Mesenchymal stem cell (in vitro differentiated cells and primary cell): ENCODE measurements around the gene CSTB.

Experiments used
- DNase-seq: peaks from one replicate; pipeline ENCODE4 v3.0.0-alpha.2; 2013
- H2AFZ ChIP-seq: one replicate; pipeline ENCODE4 v1.6.1; 2013; ENCODE audit warnings: low read depth, mild to moderate bottlenecking, control low read depth, inconsistent platforms, low read length, moderate library complexity
- H2AK5ac ChIP-seq: 2 replicates; pipeline ENCODE4 v1.6.1; 2013; ENCODE audit warnings: low read length, moderate library complexity, mild to moderate bottlenecking, inconsistent platforms; ENCODE audit not compliant: severe bottlenecking
- H2BK120ac ChIP-seq: one replicate; pipeline ENCODE4 v1.6.1; 2013; ENCODE audit warnings: low read depth, mild to moderate bottlenecking, inconsistent platforms, low read length, moderate library complexity
- H2BK12ac ChIP-seq, 2 experiments: one replicate each; pipeline ENCODE4 v1.6.1; 2013; ENCODE audit warnings: inconsistent platforms in 2 of 2, low read length in 2 of 2, mild to moderate bottlenecking in 2 of 2, moderate library complexity in 2 of 2, control low read depth in 1 of 2
- H2BK15ac ChIP-seq: one replicate; pipeline ENCODE4 v1.6.1; 2013; ENCODE audit warnings: mild to moderate bottlenecking, low read depth, inconsistent platforms; ENCODE audit not compliant: poor library complexity, severe bottlenecking
- H2BK5ac ChIP-seq: 2 replicates; pipeline ENCODE4 v1.6.1; 2013; ENCODE audit warnings: low read depth, mild to moderate bottlenecking, low read length, control low read depth, inconsistent platforms; ENCODE audit not compliant: poor library complexity, severe bottlenecking
- H3K14ac ChIP-seq, 2 experiments: one replicate each; pipeline ENCODE4 v1.6.1; 2013; ENCODE audit warnings: inconsistent platforms in 2 of 2, low read length in 2 of 2, control low read depth in 1 of 2, mild to moderate bottlenecking in 1 of 2, moderate library complexity in 1 of 2
- H3K18ac ChIP-seq, 2 experiments: one replicate each; pipeline ENCODE4 v1.6.1; 2013; ENCODE audit warnings: inconsistent platforms in 2 of 2, low read length in 2 of 2, control low read depth in 1 of 2, low read depth in 1 of 2, mild to moderate bottlenecking in 1 of 2
- H3K23ac ChIP-seq, 2 experiments: one replicate each; pipeline ENCODE4 v1.6.1; 2013; ENCODE audit warnings: inconsistent platforms in 2 of 2, low read length in 2 of 2, mild to moderate bottlenecking in 2 of 2, moderate library complexity in 2 of 2, control low read depth in 1 of 2
- H3K27ac ChIP-seq: 2 replicates; pipeline ENCODE4 v1.5.1; 2013; ENCODE audit warnings: mild to moderate bottlenecking, moderate library complexity, low read length, control low read depth, inconsistent platforms; ENCODE audit not compliant: poor library complexity, severe bottlenecking
- H3K27me3 ChIP-seq, 2 experiments: 2 replicates each; pipeline versions ENCODE4 v1.6.1 to v1.7.0; 2013; ENCODE audit warnings: low read length in 2 of 2, mild to moderate bottlenecking in 2 of 2, moderate library complexity in 2 of 2, control low read depth in 1 of 2, inconsistent platforms in 1 of 2; ENCODE audit not compliant: control insufficient read depth in 1 of 2, insufficient read depth in 1 of 2
- H3K36me3 ChIP-seq, 2 experiments: 2 replicates each; pipeline versions ENCODE4 v1.6.1 to v1.7.0; 2013; ENCODE audit warnings: low read length in 2 of 2, control low read depth in 1 of 2, inconsistent platforms in 1 of 2, low read depth in 1 of 2, mild to moderate bottlenecking in 1 of 2; ENCODE audit not compliant: insufficient read depth in 2 of 2, control insufficient read depth in 1 of 2
- H3K4ac ChIP-seq, 2 experiments: one replicate each; pipeline ENCODE4 v1.6.1; 2013; ENCODE audit warnings: inconsistent platforms in 2 of 2, low read length in 2 of 2, mild to moderate bottlenecking in 2 of 2, moderate library complexity in 2 of 2, control low read depth in 1 of 2, low read depth in 1 of 2
- H3K4me1 ChIP-seq: 2 replicates; pipeline ENCODE4 v1.6.1; 2013; ENCODE audit warnings: low read depth, low read length, control low read depth; ENCODE audit not compliant: control insufficient read depth, insufficient read depth
- H3K4me2 ChIP-seq: 2 replicates; pipeline ENCODE4 v1.6.1; 2013; ENCODE audit warnings: low read length, mild to moderate bottlenecking, inconsistent platforms; ENCODE audit not compliant: poor library complexity, severe bottlenecking
- H3K4me3 ChIP-seq, 2 experiments: 2 replicates each; pipeline versions ENCODE4 v1.5.1 to v1.7.0; 2013; ENCODE audit warnings: low read length in 2 of 2, mild to moderate bottlenecking in 2 of 2, control low read depth in 1 of 2, low read depth in 1 of 2; ENCODE audit not compliant: insufficient read depth in 1 of 2
- H3K79me1 ChIP-seq: replicated peaks from 2 replicates; pipeline ENCODE4 v1.6.1; 2013; ENCODE audit warnings: mild to moderate bottlenecking, control low read depth, low read length, inconsistent platforms; ENCODE audit not compliant: poor library complexity, severe bottlenecking
- H3K9ac ChIP-seq: 2 replicates; pipeline ENCODE4 v1.7.0; 2013; ENCODE audit warnings: mild to moderate bottlenecking, low read length, moderate library complexity
- H3K9me3 ChIP-seq: 2 replicates; pipeline ENCODE4 v1.7.0; 2013; ENCODE audit warnings: mild to moderate bottlenecking, low read length; ENCODE audit not compliant: control insufficient read depth
- H4K8ac ChIP-seq: one replicate; pipeline ENCODE4 v1.6.1; 2013; ENCODE audit warnings: inconsistent platforms, mild to moderate bottlenecking, low read length, moderate library complexity
- H4K91ac ChIP-seq: one replicate; pipeline ENCODE4 v1.6.1; 2013; ENCODE audit warnings: mild to moderate bottlenecking, low read length, inconsistent platforms
- WGBS: methylation state at CpG from one replicate; pipeline ENCODE4 v1.1.7; 2013; ENCODE audit warnings: mixed read lengths; 5-methylcytosine and 5-hydroxymethylcytosine counted together

The CSTB gene

GRCh38 chr21:43777953-43778352, 1.8 kb upstream of the CSTB start:
- H4K91ac ChIP-seq = no peak overlapping the region
- 98% methylated on average over 5 of the region's 5 CpGs for WGBS
- no peaks in the 10 kb centered on the region for H3K27me3 ChIP-seq
- H2AFZ ChIP-seq = no peak overlapping the region
- H3K9me3 ChIP-seq = no peaks in the 10 kb centered on the region
- peaks cover 19% of the 10 kb centered on the region for H3K4me1 ChIP-seq
- DNase-seq = no peak
- H3K9ac ChIP-seq = no peak overlapping the region
- H4K8ac ChIP-seq = no peak overlapping the region
- no peak overlapping the region for H3K4ac ChIP-seq
- H3K36me3 ChIP-seq = peaks cover 18% of the 10 kb centered on the region in 2 experiments
- no peak overlapping the region for H2BK5ac ChIP-seq
- no peak overlapping the region for H3K23ac ChIP-seq
- no peak overlapping the region for H3K4me3 ChIP-seq
- H3K79me1 ChIP-seq = peaks cover 7% of the 10 kb centered on the region
- no peak overlapping the region for H2BK15ac ChIP-seq
- no peak overlapping the region for H3K27ac ChIP-seq
- no peak overlapping the region for H2BK120ac ChIP-seq
- peak overlapping the region; percentile 30 for H2AK5ac ChIP-seq
- H3K14ac ChIP-seq = no peak overlapping the region
- no peak overlapping the region for H3K18ac ChIP-seq
- H2BK12ac ChIP-seq = no peak overlapping the region
- no peak overlapping the region for H3K4me2 ChIP-seq

GRCh38 chr21:43775190-43775589, 918 bp downstream of the CSTB start:
- Histone ChIP-seq H3K4me3 (peak overlapping the region; percentile 37 to 98), H4K91ac (no peak overlapping the region), H3K4ac (peak overlapping the region in 1 of 2 experiments; percentile 43), H3K9me3 (no peaks in the 10 kb centered on the region), H4K8ac (no peak overlapping the region), H3K27ac (no peak overlapping the region), H3K4me1 (peaks cover 22% of the 10 kb centered on the region), H3K14ac (no peak overlapping the region), H2BK120ac (no peak overlapping the region), H3K9ac (peak overlapping the region; percentile 94), H3K23ac (no peak overlapping the region), H2BK5ac (no peak overlapping the region), H2AK5ac (no peak overlapping the region), H2BK15ac (no peak overlapping the region), H3K27me3 (no peaks in the 10 kb centered on the region), H3K36me3 (peaks cover 26% of the 10 kb centered on the region in 2 experiments), H3K79me1 (peaks cover 8% of the 10 kb centered on the region), H3K18ac (no peak overlapping the region), H2BK12ac (no peak overlapping the region), H3K4me2 (peak overlapping the region; percentile 96), H2AFZ (no peak overlapping the region)
- WGBS = 81% methylated on average over 12 of the region's 12 CpGs
- DNase-seq = no peak

GRCh38 chr21:43774163-43774562, 1.9 kb downstream of the CSTB start:
- Histone ChIP-seq H3K36me3 (peaks cover 26 to 28% of the 10 kb centered on the region in 2 experiments), H3K79me1 (peaks cover 8% of the 10 kb centered on the region), H3K27me3 (no peaks in the 10 kb centered on the region), H2BK5ac (no peak overlapping the region), H3K9me3 (no peaks in the 10 kb centered on the region), H4K91ac (no peak overlapping the region), H3K27ac (no peak overlapping the region), H3K4me3 (peak overlapping the region in 1 of 2 experiments; percentile 98), H3K4ac (no peak overlapping the region), H4K8ac (no peak overlapping the region), H3K4me2 (no peak overlapping the region), H3K4me1 (peaks cover 20% of the 10 kb centered on the region), H2AK5ac (no peak overlapping the region), H3K18ac (no peak overlapping the region), H3K9ac (no peak overlapping the region), H2BK12ac (no peak overlapping the region), H2BK15ac (no peak overlapping the region), H3K23ac (no peak overlapping the region), H2AFZ (no peak overlapping the region), H2BK120ac (no peak overlapping the region), H3K14ac (no peak overlapping the region)
- DNase-seq = no peak
- WGBS = 96% methylated on average over 10 of the region's 10 CpGs

- H2BK120ac ChIP-seq = no peak overlapping the region
- H3K4ac ChIP-seq = no peak overlapping the region
- H2BK5ac ChIP-seq = no peak overlapping the region
- H3K9me3 ChIP-seq = no peaks in the 10 kb centered on the region
- H3K23ac ChIP-seq = no peak overlapping the region
- H3K79me1 ChIP-seq = peaks cover 8% of the 10 kb centered on the region
- no peaks in the 10 kb centered on the region for H3K27me3 ChIP-seq
- no peak overlapping the region for H3K4me3 ChIP-seq
- H3K18ac ChIP-seq = no peak overlapping the region
- DNase-seq = no peak
- no peak overlapping the region for H4K91ac ChIP-seq
- no peak overlapping the region for H3K4me2 ChIP-seq
- no peak overlapping the region for H3K27ac ChIP-seq
- H3K14ac ChIP-seq = no peak overlapping the region
- H4K8ac ChIP-seq = no peak overlapping the region
- peaks cover 30% of the 10 kb centered on the region for H3K4me1 ChIP-seq
- H3K9ac ChIP-seq = no peak overlapping the region
- 65% methylated on average over 5 of the region's 6 CpGs for WGBS
- H2BK12ac ChIP-seq = no peak overlapping the region
- H2AK5ac ChIP-seq = no peak overlapping the region
- H2AFZ ChIP-seq = no peak overlapping the region
- H2BK15ac ChIP-seq = no peak overlapping the region
- peaks cover 26 to 28% of the 10 kb centered on the region in 2 experiments for H3K36me3 ChIP-seq
Measured at GRCh38 chr21:43772425-43772821, 3.7 kb downstream of the CSTB start.
